ENCODE data around the gene TTC12.

The TTC12 gene

GRCh38 chr11:113405724-113406478, 91.5 kb downstream of the TTC12 start:
- Histone ChIP-seq H3K14ac (ENCODE audit: low read length) (no peak overlapping the region), H3K79me1 (ENCODE audit: low read depth, low read length) (no peaks in the 10 kb centered on the region), H2BK12ac (ENCODE audit: low read length) (no peak overlapping the region), H4K91ac (ENCODE audit: low read depth, low read length, poor library complexity) (no peak overlapping the region), H3K4ac (ENCODE audit: low read length) (no peak overlapping the region), H3K4me2 (ENCODE audit: insufficient read depth, low read length, poor library complexity, severe bottlenecking) (no peak overlapping the region), H4K8ac (ENCODE audit: low read depth, low read length) (no peak overlapping the region), H2AK5ac (ENCODE audit: low read depth, low read length) (peak overlapping the region; percentile 9), H3K9ac (ENCODE audit: low read depth, low read length, poor library complexity) (peak overlapping the region; percentile 6), H3K36me3 (replicated peaks in 1 of 2; ENCODE audit: control insufficient read depth in 2 of 2, insufficient read depth in 2 of 2, low read length in 2 of 2) (no peaks in the 10 kb centered on the region), H3K27ac (replicated peaks; ENCODE audit: low read length) (no peak overlapping the region), H3K18ac (ENCODE audit: low read length) (no peak overlapping the region), H2BK15ac (ENCODE audit: low read length) (no peak overlapping the region), H3K4me1 (ENCODE audit: control insufficient read depth in 2 of 2, insufficient read depth in 1 of 2, low read depth in 1 of 2, low read length in 2 of 2) (peaks cover 0 to 3% of the 10 kb centered on the region in 2 donors), H3K4me3 (ENCODE audit: low read length in 2 of 2) (no peak overlapping the region), H3K27me3 (ENCODE audit: control insufficient read depth in 3 of 3, insufficient read depth in 3 of 3, low read depth in 1 of 3, low read length in 3 of 3) (peaks cover 0 to 44% (median 0%) of the 10 kb centered on the region in 3 experiments), H2BK5ac (ENCODE audit: low read length) (no peak overlapping the region), H2BK120ac (ENCODE audit: low read depth, low read length) (no peak overlapping the region), H3K23ac (ENCODE audit: low read depth, low read length, poor library complexity) (no peak overlapping the region), H3K9me3 (replicated peaks in 1 of 2; ENCODE audit: control insufficient read depth in 2 of 2, insufficient read depth in 1 of 2, low read depth in 1 of 2, low read length in 2 of 2) (no peaks in the 10 kb centered on the region), H2AFZ (ENCODE audit: low read length) (no peak overlapping the region)
- no CpG with 5 or more reads among the region's 7 CpGs for WGBS, 2 donors (ENCODE audit: extremely low coverage in 2 of 2, insufficient read length in 2 of 2, insufficient replicate concordance in 1 of 2)
- DNase-seq (ENCODE audit: low spot score): no peak

DNA sequence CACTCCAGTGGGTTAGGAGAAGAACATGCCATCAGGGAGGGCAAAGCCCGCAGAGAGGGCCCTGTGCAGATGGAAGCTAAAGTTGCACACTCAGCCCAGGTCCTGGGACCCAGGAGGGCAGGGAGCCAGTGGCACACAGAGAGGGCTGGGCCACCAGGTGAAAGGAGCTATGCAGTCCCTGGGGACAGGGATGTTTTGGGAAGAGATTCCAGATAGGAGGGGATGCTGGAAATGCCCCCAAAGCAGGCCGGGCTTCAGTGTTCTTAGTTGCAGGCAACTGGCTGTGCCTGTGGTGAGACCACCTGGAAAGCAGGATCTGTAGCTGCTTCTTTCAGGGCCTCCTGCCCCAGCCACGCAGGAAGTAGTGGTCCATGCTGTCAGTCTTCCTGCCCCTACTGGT, 92.8 kb downstream of the TTC12 start:
- H4K8ac ChIP-seq (ENCODE audit: low read depth, low read length): no peak overlapping the region
- no peak overlapping the region for H3K9ac ChIP-seq (ENCODE audit: low read depth, low read length, poor library complexity)
- H3K4me3 ChIP-seq (ENCODE audit: low read length in 2 of 2): no peak overlapping the region
- H3K4ac ChIP-seq (ENCODE audit: low read length): no peak overlapping the region
- no peaks in the 10 kb centered on the region for H3K79me1 ChIP-seq (ENCODE audit: low read depth, low read length)
- DNase-seq (ENCODE audit: low spot score): no peak
- no CpG with 5 or more reads among the region's 3 CpGs for WGBS, 2 donors (ENCODE audit: extremely low coverage in 2 of 2, insufficient read length in 2 of 2, insufficient replicate concordance in 1 of 2)
- H3K36me3 ChIP-seq (replicated peaks in 1 of 2; ENCODE audit: control insufficient read depth in 2 of 2, insufficient read depth in 2 of 2, low read length in 2 of 2): no peaks in the 10 kb centered on the region
- H2AK5ac ChIP-seq (ENCODE audit: low read depth, low read length): no peak overlapping the region
- peaks cover 0 to 3% of the 10 kb centered on the region in 2 donors for H3K4me1 ChIP-seq (ENCODE audit: control insufficient read depth in 2 of 2, insufficient read depth in 1 of 2, low read depth in 1 of 2, low read length in 2 of 2)
- no peak overlapping the region for H3K4me2 ChIP-seq (ENCODE audit: insufficient read depth, low read length, poor library complexity, severe bottlenecking)
- peaks cover 0 to 42% (median 0%) of the 10 kb centered on the region in 3 experiments for H3K27me3 ChIP-seq (ENCODE audit: control insufficient read depth in 3 of 3, insufficient read depth in 3 of 3, low read depth in 1 of 3, low read length in 3 of 3)
- H3K9me3 ChIP-seq (replicated peaks in 1 of 2; ENCODE audit: control insufficient read depth in 2 of 2, insufficient read depth in 1 of 2, low read depth in 1 of 2, low read length in 2 of 2): no peaks in the 10 kb centered on the region
- H3K27ac ChIP-seq (replicated peaks; ENCODE audit: low read length): no peak overlapping the region
- H4K91ac ChIP-seq (ENCODE audit: low read depth, low read length, poor library complexity): no peak overlapping the region
- no peak overlapping the region for H2AFZ ChIP-seq (ENCODE audit: low read length)
- no peak overlapping the region for H2BK15ac ChIP-seq (ENCODE audit: low read length)
- no peak overlapping the region for H2BK12ac ChIP-seq (ENCODE audit: low read length)
- H3K18ac ChIP-seq (ENCODE audit: low read length): peak overlapping the region; percentile 68
- peak overlapping the region; percentile 3 for H3K14ac ChIP-seq (ENCODE audit: low read length)
- no peak overlapping the region for H2BK120ac ChIP-seq (ENCODE audit: low read depth, low read length)
- no peak overlapping the region for H2BK5ac ChIP-seq (ENCODE audit: low read length)
- H3K23ac ChIP-seq (ENCODE audit: low read depth, low read length, poor library complexity): peak overlapping the region; percentile 8

GRCh38 chr11:113408206-113408605, 93.8 kb downstream of the TTC12 start:
- no peak overlapping the region for H3K14ac ChIP-seq (ENCODE audit: low read length)
- H4K8ac ChIP-seq (ENCODE audit: low read depth, low read length): no peak overlapping the region
- no CpG with 5 or more reads among the region's 9 CpGs for WGBS, 2 donors (ENCODE audit: extremely low coverage in 2 of 2, insufficient read length in 2 of 2, insufficient replicate concordance in 1 of 2)
- H3K4ac ChIP-seq (ENCODE audit: low read length): no peak overlapping the region
- H3K9ac ChIP-seq (ENCODE audit: low read depth, low read length, poor library complexity): no peak overlapping the region
- no peak overlapping the region for H3K4me2 ChIP-seq (ENCODE audit: insufficient read depth, low read length, poor library complexity, severe bottlenecking)
- no peak overlapping the region for H2AK5ac ChIP-seq (ENCODE audit: low read depth, low read length)
- H2BK120ac ChIP-seq (ENCODE audit: low read depth, low read length): no peak overlapping the region
- H3K27me3 ChIP-seq (ENCODE audit: control insufficient read depth in 3 of 3, insufficient read depth in 3 of 3, low read depth in 1 of 3, low read length in 3 of 3): peaks cover 0 to 37% (median 0%) of the 10 kb centered on the region in 3 experiments
- no peak overlapping the region for H3K23ac ChIP-seq (ENCODE audit: low read depth, low read length, poor library complexity)
- no peak for DNase-seq (ENCODE audit: low spot score)
- H3K18ac ChIP-seq (ENCODE audit: low read length): no peak overlapping the region
- no peaks in the 10 kb centered on the region for H3K79me1 ChIP-seq (ENCODE audit: low read depth, low read length)
- no peaks in the 10 kb centered on the region for H3K36me3 ChIP-seq (replicated peaks in 1 of 2; ENCODE audit: control insufficient read depth in 2 of 2, insufficient read depth in 2 of 2, low read length in 2 of 2)
- H2AFZ ChIP-seq (ENCODE audit: low read length): no peak overlapping the region
- no peak overlapping the region for H4K91ac ChIP-seq (ENCODE audit: low read depth, low read length, poor library complexity)
- no peak overlapping the region for H2BK12ac ChIP-seq (ENCODE audit: low read length)
- no peak overlapping the region for H3K4me3 ChIP-seq (ENCODE audit: low read length in 2 of 2)
- H3K27ac ChIP-seq (replicated peaks; ENCODE audit: low read length): no peak overlapping the region
- H3K4me1 ChIP-seq (ENCODE audit: control insufficient read depth in 2 of 2, insufficient read depth in 1 of 2, low read depth in 1 of 2, low read length in 2 of 2): peaks cover 0 to 3% of the 10 kb centered on the region in 2 donors
- no peak overlapping the region for H2BK5ac ChIP-seq (ENCODE audit: low read length)
- H2BK15ac ChIP-seq (ENCODE audit: low read length): no peak overlapping the region
- no peaks in the 10 kb centered on the region for H3K9me3 ChIP-seq (replicated peaks in 1 of 2; ENCODE audit: control insufficient read depth in 2 of 2, insufficient read depth in 1 of 2, low read depth in 1 of 2, low read length in 2 of 2)

DNA sequence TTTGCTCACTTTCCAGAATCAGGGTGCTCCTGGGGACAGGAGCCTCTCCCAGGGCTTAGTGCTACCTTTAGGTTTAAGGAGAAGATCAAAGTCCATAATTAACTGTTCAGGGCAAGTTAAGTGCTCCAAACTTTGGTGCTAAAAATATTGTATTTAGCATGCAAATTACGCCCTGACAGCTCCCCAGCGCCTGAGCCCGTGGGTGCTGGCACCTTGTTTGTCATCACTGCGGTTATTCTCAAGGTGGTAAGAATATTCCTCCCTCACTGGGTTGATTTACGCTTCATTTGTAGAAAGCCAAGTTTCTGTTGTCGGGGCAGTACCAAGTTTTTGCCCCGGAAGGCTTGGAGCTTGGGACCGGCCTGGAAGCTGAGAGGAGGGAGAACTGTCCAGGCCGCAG, 94.5 kb downstream of the TTC12 start:
- no peak overlapping the region for H3K4ac ChIP-seq (ENCODE audit: low read length)

More for the DNA sequence above, 94.5 kb downstream of the TTC12 start:
- Histone ChIP-seq H3K4me3 (ENCODE audit: low read length in 2 of 2) (no peak overlapping the region), H3K27me3 (ENCODE audit: control insufficient read depth in 3 of 3, insufficient read depth in 3 of 3, low read depth in 1 of 3, low read length in 3 of 3) (peaks cover 0 to 33% (median 0%) of the 10 kb centered on the region in 3 experiments), H4K8ac (ENCODE audit: low read depth, low read length) (no peak overlapping the region), H3K27ac (replicated peaks; ENCODE audit: low read length) (no peak overlapping the region), H3K79me1 (ENCODE audit: low read depth, low read length) (no peaks in the 10 kb centered on the region), H2BK120ac (ENCODE audit: low read depth, low read length) (no peak overlapping the region), H3K23ac (ENCODE audit: low read depth, low read length, poor library complexity) (no peak overlapping the region), H3K4me2 (ENCODE audit: insufficient read depth, low read length, poor library complexity, severe bottlenecking) (no peak overlapping the region), H3K9me3 (replicated peaks in 1 of 2; ENCODE audit: control insufficient read depth in 2 of 2, insufficient read depth in 1 of 2, low read depth in 1 of 2, low read length in 2 of 2) (no peaks in the 10 kb centered on the region), H2BK5ac (ENCODE audit: low read length) (no peak overlapping the region), H3K36me3 (replicated peaks in 1 of 2; ENCODE audit: control insufficient read depth in 2 of 2, insufficient read depth in 2 of 2, low read length in 2 of 2) (no peaks in the 10 kb centered on the region), H2BK15ac (ENCODE audit: low read length) (no peak overlapping the region), H3K9ac (ENCODE audit: low read depth, low read length, poor library complexity) (peak overlapping the region; percentile 63), H3K4me1 (ENCODE audit: control insufficient read depth in 2 of 2, insufficient read depth in 1 of 2, low read depth in 1 of 2, low read length in 2 of 2) (peaks cover 0 to 3% of the 10 kb centered on the region in 2 donors), H2AK5ac (ENCODE audit: low read depth, low read length) (peak overlapping the region; percentile 18), H3K14ac (ENCODE audit: low read length) (no peak overlapping the region), H4K91ac (ENCODE audit: low read depth, low read length, poor library complexity) (peak overlapping the region; percentile 28), H3K18ac (ENCODE audit: low read length) (peak overlapping the region; percentile 11), H2AFZ (ENCODE audit: low read length) (no peak overlapping the region), H2BK12ac (ENCODE audit: low read length) (no peak overlapping the region)
- WGBS, 2 donors (ENCODE audit: extremely low coverage in 2 of 2, insufficient read length in 2 of 2, insufficient replicate concordance in 1 of 2): no CpG with 5 or more reads among the region's 9 CpGs
- DNase-seq (ENCODE audit: low spot score): no peak

Data from neuronal stem cell (in vitro differentiated cells).